UCSD-AML1 (cell line): Measurements from ENCODE around the gene SYNE2.
"Not testable (repeated sequence)": the region's sequence is repeated elsewhere in the genome, so short reads cannot be mapped to it uniquely, and the experiment has no call there.

ENCODE experiments used
- DNase-seq: peaks from one replicate; lab custom pipeline; 2025; ENCODE audit not compliant: unreplicated experiment; lab: John Stamatoyannopoulos, UW

SYNE2 gene

GRCh38 chr14:64187331-64187730, 334.5 kb downstream of the SYNE2 start:
- DNase-seq, result no peak

GRCh38 chr14:64190974-64191502, 338.2 kb downstream of the SYNE2 start:
- DNase-seq, result no peak

GRCh38 chr14:64191756-64192155, 339.0 kb downstream of the SYNE2 start:
- no peak for DNase-seq

GRCh38 chr14:64193821-64194220, 341.0 kb downstream of the SYNE2 start:
- DNase-seq, result no peak

- DNase-seq, result no peak
Measured at GRCh38 chr14:64194404-64194803, 341.6 kb downstream of the SYNE2 start.

GRCh38 chr14:64195199-64195598, 342.4 kb downstream of the SYNE2 start:
- no peak for DNase-seq

- no peak for DNase-seq
Measured at GRCh38 chr14:64196056-64196455, 343.3 kb downstream of the SYNE2 start.

GRCh38 chr14:64196814-64197411, 344.1 kb downstream of the SYNE2 start:
- no peak for DNase-seq

- no peak for DNase-seq
Measured at GRCh38 chr14:64197996-64198395, 345.2 kb downstream of the SYNE2 start.

GRCh38 chr14:64198486-64198885, 345.7 kb downstream of the SYNE2 start:
- no peak for DNase-seq

GRCh38 chr14:64200170-64200569, 347.4 kb downstream of the SYNE2 start:
- no peak for DNase-seq

- no peak for DNase-seq
Measured at GRCh38 chr14:64201296-64201695, 348.5 kb downstream of the SYNE2 start.

- DNase-seq, result no peak
Measured at GRCh38 chr14:64201921-64202545, 349.2 kb downstream of the SYNE2 start.

- DNase-seq, result no peak
Measured at GRCh38 chr14:64202716-64203115, 349.9 kb downstream of the SYNE2 start.

GRCh38 chr14:64203366-64204006, 350.7 kb downstream of the SYNE2 start:
- DNase-seq, result no peak

GRCh38 chr14:64208261-64208660, 355.5 kb downstream of the SYNE2 start:
- no peak for DNase-seq

GRCh38 chr14:64208981-64209380, 356.2 kb downstream of the SYNE2 start:
- no peak for DNase-seq

GRCh38 chr14:64209444-64210131, 356.8 kb downstream of the SYNE2 start:
- DNase-seq, result no peak

GRCh38 chr14:64210216-64210615, 357.4 kb downstream of the SYNE2 start:
- no peak for DNase-seq

GRCh38 chr14:64210912-64211311, 358.1 kb downstream of the SYNE2 start:
- DNase-seq, result not testable (repeated sequence)

- no peak for DNase-seq
Measured at GRCh38 chr14:64212666-64213065, 359.9 kb downstream of the SYNE2 start.

- DNase-seq, result no peak
Measured at GRCh38 chr14:64213086-64213485, 360.3 kb downstream of the SYNE2 start.
